ENCODE measurements around the gene ARG2. TPM values are rescaled to one million over a fixed set of nuclear protein-coding genes. Genes with fewer than 3 reads are reported as not detected.

ARG2 gene
- polyA plus RNA-seq, 1 donor (not counting 4 experiments of a cell fraction or from before 2014, with no cell fraction given) = 8.2 TPM

- TF ChIP-seq EZH2 (IDR thresholded peaks at IDR 0.05; ENCODE audit: low read length) = no peak
- TF ChIP-seq, protein P1, sequence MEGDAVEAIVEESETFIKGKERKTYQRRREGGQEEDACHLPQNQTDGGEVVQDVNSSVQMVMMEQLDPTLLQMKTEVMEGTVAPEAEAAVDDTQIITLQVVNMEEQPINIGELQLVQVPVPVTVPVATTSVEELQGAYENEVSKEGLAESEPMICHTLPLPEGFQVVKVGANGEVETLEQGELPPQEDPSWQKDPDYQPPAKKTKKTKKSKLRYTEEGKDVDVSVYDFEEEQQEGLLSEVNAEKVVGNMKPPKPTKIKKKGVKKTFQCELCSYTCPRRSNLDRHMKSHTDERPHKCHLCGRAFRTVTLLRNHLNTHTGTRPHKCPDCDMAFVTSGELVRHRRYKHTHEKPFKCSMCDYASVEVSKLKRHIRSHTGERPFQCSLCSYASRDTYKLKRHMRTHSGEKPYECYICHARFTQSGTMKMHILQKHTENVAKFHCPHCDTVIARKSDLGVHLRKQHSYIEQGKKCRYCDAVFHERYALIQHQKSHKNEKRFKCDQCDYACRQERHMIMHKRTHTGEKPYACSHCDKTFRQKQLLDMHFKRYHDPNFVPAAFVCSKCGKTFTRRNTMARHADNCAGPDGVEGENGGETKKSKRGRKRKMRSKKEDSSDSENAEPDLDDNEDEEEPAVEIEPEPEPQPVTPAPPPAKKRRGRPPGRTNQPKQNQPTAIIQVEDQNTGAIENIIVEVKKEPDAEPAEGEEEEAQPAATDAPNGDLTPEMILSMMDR (optimal IDR thresholded peaks at IDR 0.05 in 1 of 3, IDR thresholded peaks at IDR 0.05 in 1 of 3, conservative IDR thresholded peaks at IDR 0.05 in 1 of 3; ENCODE audit: extremely low read depth in 1 of 3, insufficient read depth in 2 of 3, low read length in 3 of 3) = no peak
- FAIRE-seq = peak; percentile 36
- Histone ChIP-seq H3K27me3 (ENCODE audit: control insufficient read depth, extremely low read depth, insufficient read depth, low read length) (no peaks in the 10 kb centered on the region), H3K9ac (ENCODE audit: control insufficient read depth, extremely low read depth, insufficient read depth, low read length) (no peak overlapping the region), H3K79me2 (ENCODE audit: control insufficient read depth, insufficient read depth, low read length) (peaks cover 57% of the 10 kb centered on the region), H2AFZ (ENCODE audit: control insufficient read depth, low read length) (no peak overlapping the region), H3K9me3 (ENCODE audit: control insufficient read depth, low read depth, low read length) (no peaks in the 10 kb centered on the region), H3K4me3 (ENCODE audit: control insufficient read depth in 2 of 3, extremely low read depth in 1 of 3, insufficient read depth in 2 of 3, low read depth in 1 of 3, low read length in 3 of 3) (no peak overlapping the region), H4K20me1 (ENCODE audit: control insufficient read depth, extremely low read depth, insufficient read depth, low read length) (peaks cover 7% of the 10 kb centered on the region), H3K36me3 (ENCODE audit: control insufficient read depth in 2 of 2, extremely low read depth in 1 of 2, insufficient read depth in 2 of 2, low read length in 2 of 2) (no peaks in the 10 kb centered on the region), H3K4me1 (ENCODE audit: control insufficient read depth, extremely low read depth, insufficient read depth, low read length) (peaks cover 19% of the 10 kb centered on the region), H3K4me2 (ENCODE audit: control insufficient read depth, extremely low read depth, insufficient read depth, low read depth, low read length) (no peak overlapping the region), H3K27ac (ENCODE audit: control insufficient read depth, insufficient read depth, low read length) (peak overlapping the region; percentile 15), H3K9me1 (ENCODE audit: control insufficient read depth, extremely low read depth, insufficient read depth, low read length) (no peaks in the 10 kb centered on the region)
- DNase-seq (ENCODE audit: low read depth, low spot score) = no peak
- dilution Hi-C loops (cut with MboI; ENCODE audit: extremely low pct_ligation_motif_present, low sequenced_read_pairs) = no loop called here
These were observed 46.1 kb downstream of the ARG2 start for GRCh38 chr14:67665868-67666267.

DNA sequence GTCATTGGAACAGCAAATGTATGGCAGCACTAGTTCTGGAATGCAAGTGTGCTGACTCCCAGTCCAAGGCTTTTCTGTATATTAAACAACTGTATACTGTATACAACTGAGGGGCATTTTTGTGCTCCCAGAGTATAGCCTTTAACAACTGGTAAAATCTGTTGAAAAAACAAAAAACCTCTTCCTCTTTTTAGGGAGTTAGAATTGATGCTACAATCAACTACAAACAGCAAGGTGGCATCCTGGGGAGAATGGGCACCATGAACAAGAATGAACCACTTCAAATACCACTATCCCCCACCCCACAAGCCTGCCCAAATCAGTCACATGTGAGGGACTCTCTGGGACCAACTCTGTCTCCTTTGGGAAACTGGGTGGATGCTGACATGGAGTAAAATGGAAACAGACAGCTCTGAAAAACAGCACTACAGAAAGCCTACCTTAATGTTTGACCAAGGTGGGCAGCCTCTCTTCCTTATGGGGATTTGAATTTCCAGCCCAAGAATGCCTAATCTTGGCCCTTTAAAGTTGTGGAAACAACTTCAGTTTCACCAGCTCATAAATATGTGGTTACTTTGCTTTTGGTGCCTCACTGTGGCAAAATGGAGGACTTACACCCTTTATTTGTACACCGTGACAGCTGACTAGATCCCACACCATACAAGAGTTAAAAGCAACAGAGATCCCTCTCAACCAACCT, 47.2 kb downstream of the ARG2 start:
- peak; percentile 70 for FAIRE-seq
- H3K79me2 ChIP-seq (ENCODE audit: control insufficient read depth, insufficient read depth, low read length) = peaks cover 61% of the 10 kb centered on the region
- dilution Hi-C loops (cut with MboI; ENCODE audit: extremely low pct_ligation_motif_present, low sequenced_read_pairs) = no loop called here

More for the DNA sequence above, 47.2 kb downstream of the ARG2 start:
- peak overlapping the region; percentile 15 for H3K27ac ChIP-seq (ENCODE audit: control insufficient read depth, insufficient read depth, low read length)
- H2AFZ ChIP-seq (ENCODE audit: control insufficient read depth, low read length) = no peak overlapping the region
- no peak for TF ChIP-seq EZH2 (IDR thresholded peaks at IDR 0.05; ENCODE audit: low read length)
- TF ChIP-seq, protein P1 (optimal IDR thresholded peaks at IDR 0.05 in 1 of 3, IDR thresholded peaks at IDR 0.05 in 1 of 3, conservative IDR thresholded peaks at IDR 0.05 in 1 of 3; ENCODE audit: extremely low read depth in 1 of 3, insufficient read depth in 2 of 3, low read length in 3 of 3) = peak; percentile 47 to 86 (median 72)
- H3K36me3 ChIP-seq (ENCODE audit: control insufficient read depth in 2 of 2, extremely low read depth in 1 of 2, insufficient read depth in 2 of 2, low read length in 2 of 2) = no peaks in the 10 kb centered on the region
- no peak overlapping the region for H3K4me2 ChIP-seq (ENCODE audit: control insufficient read depth, extremely low read depth, insufficient read depth, low read depth, low read length)
- no peak for DNase-seq (ENCODE audit: low read depth, low spot score)
- H3K9ac ChIP-seq (ENCODE audit: control insufficient read depth, extremely low read depth, insufficient read depth, low read length) = no peak overlapping the region
- peaks cover 19% of the 10 kb centered on the region for H3K4me1 ChIP-seq (ENCODE audit: control insufficient read depth, extremely low read depth, insufficient read depth, low read length)
- H3K9me1 ChIP-seq (ENCODE audit: control insufficient read depth, extremely low read depth, insufficient read depth, low read length) = no peaks in the 10 kb centered on the region
- no peaks in the 10 kb centered on the region for H3K27me3 ChIP-seq (ENCODE audit: control insufficient read depth, extremely low read depth, insufficient read depth, low read length)
- peaks cover 7% of the 10 kb centered on the region for H4K20me1 ChIP-seq (ENCODE audit: control insufficient read depth, extremely low read depth, insufficient read depth, low read length)
- H3K9me3 ChIP-seq (ENCODE audit: control insufficient read depth, low read depth, low read length) = no peaks in the 10 kb centered on the region
- H3K4me3 ChIP-seq (ENCODE audit: control insufficient read depth in 2 of 3, extremely low read depth in 1 of 3, insufficient read depth in 2 of 3, low read depth in 1 of 3, low read length in 3 of 3) = no peak overlapping the region

All from keratinocyte (primary cell).